ENCODE measurements around the gene WAS.
A peak's percentile ranks its signal among the peaks of the same experiment; 100 is the strongest.
"Not testable (repeated sequence)": the region's sequence is repeated elsewhere in the genome, so short reads cannot be mapped to it uniquely, and the experiment has no call there.

Gene WAS

GRCh38 chrX:48688531-48689150 is 5.0 kb downstream of the WAS start:
- DNase-seq: no peak

GRCh38 chrX:48689208-48689920 is 5.8 kb downstream of the WAS start:
- DNase-seq: no peak

GRCh38 chrX:48691746-48692145 is 8.1 kb downstream of the WAS start:
- DNase-seq: not testable (repeated sequence)

- DNase-seq: no peak
Observed at GRCh38 chrX:48694776-48695533, 11.4 kb downstream of the WAS start.

- DNase-seq: no peak
Observed at GRCh38 chrX:48695534-48695896, 11.9 kb downstream of the WAS start.

- DNase-seq: no peak
Observed at GRCh38 chrX:48695925-48696300, 12.3 kb downstream of the WAS start.

GRCh38 chrX:48696301-48696908 is 12.8 kb downstream of the WAS start, which contains the start of gene SUV39H1:
Gene SUV39H1 (plus strand): TSS chrX:48696734. CDS start chrX:48696785, 51 bp downstream.
- peak; percentile 89 for DNase-seq

GRCh38 chrX:48696909-48697727 is 13.5 kb downstream of the WAS start:
- DNase-seq: peak; percentile 67

GRCh38 chrX:48698306-48698705 is 14.7 kb downstream of the WAS start:
- DNase-seq: no peak

- DNase-seq: no peak
Observed at GRCh38 chrX:48700246-48700645, 16.6 kb downstream of the WAS start.

GRCh38 chrX:48700951-48701653 is 17.5 kb downstream of the WAS start:
- no peak for DNase-seq

GRCh38 chrX:48702032-48702431 is 18.4 kb downstream of the WAS start:
- no peak for DNase-seq

GRCh38 chrX:48702716-48703115 is 19.1 kb downstream of the WAS start:
- no peak for DNase-seq

- DNase-seq: no peak
Observed at GRCh38 chrX:48703228-48703627, 19.6 kb downstream of the WAS start.

GRCh38 chrX:48703642-48704481 is 20.3 kb downstream of the WAS start:
- DNase-seq: no peak

GRCh38 chrX:48705871-48706270 is 22.3 kb downstream of the WAS start:
- DNase-seq: no peak

- no peak for DNase-seq
Observed at GRCh38 chrX:48709522-48710112, 26.0 kb downstream of the WAS start.

GRCh38 chrX:48711162-48711928 is 27.7 kb downstream of the WAS start:
- no peak for DNase-seq

- DNase-seq: no peak
Observed at GRCh38 chrX:48711929-48712505, 28.4 kb downstream of the WAS start.
